SK-N-SH treated with all-trans-retinoic acid at 6 μM for 48 hours (cell line): Measurements from ENCODE around the gene SP3.

Experiments
- ARNTL ChIP-seq: fragments of 450-650 bp; formaldehyde crosslinking; IDR thresholded peaks from 2 replicates; pipeline ENCODE4 v1.5.0; 2020; ENCODE audit warnings: low read depth, mild to moderate bottlenecking, moderate library complexity, borderline replicate concordance
- CREB5 ChIP-seq: fragments of 250-450 bp; sonication (Bioruptor Pico); IDR thresholded peaks from 2 replicates; pipeline ENCODE4 v1.5.1; 2020; ENCODE audit warnings: low read depth, mild to moderate bottlenecking, moderate library complexity
- CSDC2 ChIP-seq: fragments of 250-450 bp; sonication (Bioruptor Pico); IDR thresholded peaks from 2 replicates; pipeline ENCODE4 v1.5.0; 2020; ENCODE audit warnings: mild to moderate bottlenecking, moderate library complexity
- CSRNP3 ChIP-seq: fragments of 250-450 bp; sonication (Bioruptor Pico); IDR thresholded peaks from 2 replicates; pipeline ENCODE4 v1.5.1; 2021; ENCODE audit warnings: mild to moderate bottlenecking, moderate library complexity
- ESRRG ChIP-seq: fragments of 250-450 bp; sonication (Bioruptor Pico); IDR thresholded peaks from 2 replicates; pipeline ENCODE4 v1.6.1; 2021; ENCODE audit warnings: mild to moderate bottlenecking
- OSR1 ChIP-seq: fragments of 250-450 bp; sonication (Bioruptor Pico); IDR thresholded peaks from 2 replicates; pipeline ENCODE4 v1.8.0; 2022; ENCODE audit warnings: moderate library complexity, mild to moderate bottlenecking, inconsistent platforms
- PATZ1 ChIP-seq: fragments of 250-450 bp; sonication (Bioruptor Pico); IDR thresholded peaks from 2 replicates; pipeline ENCODE4 v1.8.0; 2020; ENCODE audit warnings: mild to moderate bottlenecking, moderate library complexity, borderline replicate concordance
- SNAI2 ChIP-seq: fragments of 250-450 bp; sonication (Bioruptor Pico); IDR thresholded peaks from 2 replicates; pipeline ENCODE4 v1.5.0; 2020; ENCODE audit warnings: mild to moderate bottlenecking, moderate library complexity
- TSHZ2 ChIP-seq: fragments of 250-450 bp; sonication (Bioruptor Pico); IDR thresholded peaks from 2 replicates; pipeline ENCODE4 v1.5.0; 2020; ENCODE audit warnings: mild to moderate bottlenecking, moderate library complexity
- ZFP3 ChIP-seq: fragments of 250-450 bp; sonication (Bioruptor Pico); IDR thresholded peaks from 2 replicates; pipeline ENCODE4 v1.5.0; 2020; ENCODE audit warnings: mild to moderate bottlenecking, moderate library complexity
- ZNF8 ChIP-seq: fragments of 450-650 bp; formaldehyde crosslinking; IDR thresholded peaks from 2 replicates; pipeline ENCODE4 v1.5.0; 2020; ENCODE audit warnings: mild to moderate bottlenecking, moderate library complexity

GRCh38 chr2:173938700-173939384 lies 26.3 kb downstream of the SP3 start:
- no peak for TF ChIP-seq CREB5 (CRISPR knock-in tag)
- TF ChIP-seq ZFP3 (CRISPR knock-in tag) = no peak
- TF ChIP-seq CSRNP3 = no peak
- TF ChIP-seq ARNTL (CRISPR knock-in tag) = no peak
- TF ChIP-seq PATZ1 = no peak
- no peak for TF ChIP-seq OSR1 (CRISPR knock-in tag)
- TF ChIP-seq ZNF8 (CRISPR knock-in tag) = no peak
- TF ChIP-seq ESRRG (CRISPR knock-in tag) = no peak
- TF ChIP-seq TSHZ2 (CRISPR knock-in tag) = 0 out of 2 replicates have a peak, but pooled peaks have one; percentile 29
- TF ChIP-seq CSDC2 = no peak
- no peak for TF ChIP-seq SNAI2 (CRISPR knock-in tag)
